ENCODE data around the gene LPAR5.

GRCh38 chr12:6672143-6672542, 36.4 kb upstream of the LPAR5 start:
- TF ChIP-seq CTCF (IDR thresholded peaks at IDR 0.05; ENCODE audit: low read depth, low read length, missing input control) (no peak), GABPA (IDR thresholded peaks at IDR 0.05 in 1 of 2, conservative IDR thresholded peaks at IDR 0.05 in 1 of 2) (no peak), RAD21 (IDR thresholded peaks at IDR 0.05) (no peak), NR2F2 (IDR thresholded peaks at IDR 0.05) (no peak), JUND (IDR thresholded peaks at IDR 0.05) (no peak)

Measured in liver (tissue), 3 donors.